Measurements from ENCODE around the gene E2F7.

The E2F7 gene

DNA sequence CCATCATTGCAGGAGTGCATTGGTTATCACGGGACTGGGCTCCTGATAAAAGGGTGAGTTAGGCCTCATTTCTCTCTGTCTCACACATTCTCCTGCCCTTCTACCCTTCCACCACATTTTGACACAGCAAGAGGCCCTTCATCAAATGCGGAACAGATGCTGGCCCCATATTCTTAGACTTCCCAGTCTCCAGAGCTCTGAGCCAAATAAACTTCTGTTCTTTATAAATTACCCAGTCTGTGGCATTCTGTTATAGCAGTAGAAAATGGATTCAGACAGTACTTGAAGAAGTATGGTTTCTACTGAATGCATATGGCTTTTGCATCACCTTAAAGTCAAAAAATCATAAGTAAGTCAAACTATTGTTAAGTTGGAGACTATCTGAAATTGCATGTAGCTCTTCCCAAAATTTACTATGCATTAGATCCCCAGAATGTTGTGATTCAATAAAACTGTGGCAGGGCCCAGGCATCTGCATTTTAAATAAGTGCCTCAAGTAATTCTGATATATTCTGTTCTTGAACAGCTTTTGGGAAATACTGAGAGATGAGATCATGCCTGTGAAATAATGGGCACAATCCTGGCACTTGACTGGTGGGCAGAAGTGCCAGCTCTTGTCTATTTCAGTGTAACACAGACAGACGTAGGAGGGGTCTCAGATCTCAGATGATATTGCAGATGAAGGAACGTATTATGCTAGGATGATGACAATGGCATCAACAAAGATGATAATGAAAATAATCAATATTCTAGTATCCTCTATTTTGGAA is 68.2 kb downstream of the E2F7 start:
- no peaks in the 10 kb centered on the region for H3K4me1 ChIP-seq
- H3K27ac ChIP-seq, result no peak overlapping the region
- no peak for TF ChIP-seq CTCF (IDR thresholded peaks at IDR 0.05)
- intact Hi-C loops (cut with DNase I; ENCODE audit: low total_unique reads), result no loop called here
- no peak overlapping the region for H3K4me3 ChIP-seq
- H3K9me3 ChIP-seq, result no peaks in the 10 kb centered on the region
- no peak for DNase-seq
- no peaks in the 10 kb centered on the region for H3K36me3 ChIP-seq
- no peaks in the 10 kb centered on the region for H3K27me3 ChIP-seq

DNA sequence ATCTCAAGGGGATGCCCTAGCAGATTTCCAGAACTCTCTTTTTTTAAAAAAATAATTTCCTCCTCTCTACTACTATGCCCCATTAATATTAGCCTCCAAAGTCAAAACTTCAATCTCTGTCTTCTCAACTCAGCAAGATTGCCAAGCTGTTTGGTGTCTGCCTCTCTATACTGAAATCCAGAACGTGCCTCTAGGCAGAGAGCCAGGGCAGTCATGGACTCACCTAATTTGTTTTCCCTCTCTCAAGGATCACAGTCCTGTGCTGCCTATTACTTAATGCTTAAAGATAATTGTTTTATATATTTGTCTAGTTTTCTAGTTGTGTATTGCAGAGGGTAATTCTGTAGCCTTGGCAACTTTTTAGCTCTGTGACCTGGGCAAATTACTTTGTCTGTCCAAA is 74.7 kb downstream of the E2F7 start:
- Histone ChIP-seq H3K27ac (no peak overlapping the region), H3K4me3 (no peak overlapping the region), H3K9me3 (no peaks in the 10 kb centered on the region), H3K4me1 (no peaks in the 10 kb centered on the region), H3K27me3 (no peaks in the 10 kb centered on the region), H3K36me3 (no peaks in the 10 kb centered on the region)
- intact Hi-C loops (cut with DNase I; ENCODE audit: low total_unique reads), result no loop called here
- DNase-seq, result no peak
- no peak for TF ChIP-seq CTCF (IDR thresholded peaks at IDR 0.05)

DNA sequence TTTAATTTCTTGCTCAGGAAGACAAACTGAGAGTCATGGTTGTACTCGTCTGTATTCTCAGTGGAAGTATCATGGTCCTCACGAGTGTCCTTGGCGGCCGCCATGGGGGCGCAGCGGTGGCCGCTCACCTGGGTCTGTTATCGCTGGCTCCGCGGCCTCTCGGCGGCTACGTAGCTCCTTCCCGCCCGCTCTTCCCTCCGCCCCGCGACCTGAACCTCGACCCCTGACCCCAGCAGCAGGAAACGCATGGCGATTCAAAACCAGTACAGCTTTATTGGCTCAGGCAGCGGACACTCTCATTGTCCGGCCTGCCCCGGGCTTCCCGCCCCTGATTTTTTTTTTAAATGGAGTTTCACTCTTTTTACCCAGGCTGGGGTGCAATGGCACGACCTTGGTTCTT is 80.8 kb downstream of the E2F7 start:
- no peaks in the 10 kb centered on the region for H3K4me1 ChIP-seq
- no peak for TF ChIP-seq CTCF (IDR thresholded peaks at IDR 0.05)
- intact Hi-C loops (cut with DNase I; ENCODE audit: low total_unique reads), result no loop called here
- no peaks in the 10 kb centered on the region for H3K36me3 ChIP-seq
- DNase-seq, result no peak
- H3K27ac ChIP-seq, result no peak overlapping the region
- peaks cover 0 to 24% (median 8%) of the 10 kb centered on the region in 3 donors for H3K9me3 ChIP-seq
- H3K4me3 ChIP-seq, result no peak overlapping the region
- no peaks in the 10 kb centered on the region for H3K27me3 ChIP-seq

- DNase-seq, result no peak
- Histone ChIP-seq H3K36me3 (no peaks in the 10 kb centered on the region), H3K4me1 (no peaks in the 10 kb centered on the region), H3K9me3 (peaks cover 0 to 24% (median 8%) of the 10 kb centered on the region in 3 donors), H3K4me3 (no peak overlapping the region), H3K27ac (no peak overlapping the region), H3K27me3 (no peaks in the 10 kb centered on the region)
- intact Hi-C loops (cut with DNase I; ENCODE audit: low total_unique reads), result no loop called here
- TF ChIP-seq CTCF (IDR thresholded peaks at IDR 0.05), result no peak
Measured at GRCh38 chr12:76983420-76983819, 81.9 kb downstream of the E2F7 start.

DNA sequence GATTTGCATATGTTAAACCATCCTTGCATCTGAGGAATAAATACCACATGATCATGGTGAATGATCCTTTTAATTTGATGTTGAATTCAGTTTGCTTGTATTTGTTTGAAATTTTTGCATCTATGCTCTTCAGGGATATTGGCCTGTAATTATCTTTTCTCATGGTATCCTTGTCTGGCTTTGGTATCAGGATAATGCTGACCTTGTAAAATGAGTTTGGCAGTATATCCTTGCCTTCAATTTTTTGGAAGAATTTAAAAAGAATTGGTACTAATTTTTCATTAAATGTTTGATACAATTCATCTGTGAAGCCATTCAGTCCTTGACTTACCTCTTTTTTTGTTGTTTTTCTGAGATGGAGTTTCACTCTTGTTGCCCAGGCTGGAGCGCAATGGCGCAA is 85.2 kb downstream of the E2F7 start:
- intact Hi-C loops (cut with DNase I; ENCODE audit: low total_unique reads), result no loop called here
- no peak for DNase-seq
- Histone ChIP-seq H3K4me3 (no peak overlapping the region), H3K27me3 (no peaks in the 10 kb centered on the region), H3K27ac (no peak overlapping the region), H3K9me3 (peaks cover 0 to 24% (median 8%) of the 10 kb centered on the region in 3 donors), H3K36me3 (no peaks in the 10 kb centered on the region), H3K4me1 (peaks cover 0 to 7% (median 0%) of the 10 kb centered on the region in 4 donors)
- TF ChIP-seq CTCF (IDR thresholded peaks at IDR 0.05), result no peak
